T-helper 1 cell treated with Interleukin-12 subunit alpha and Interleukin-12 subunit beta and Interleukin-4 antibody, amounts not matched to agents 30 μg/mL and 1 μg/mL, for 36 hours (primary cell): Measurements from ENCODE around the gene ACADM.
"Not testable (repeated sequence)": the region's sequence is repeated elsewhere in the genome, so short reads cannot be mapped to it uniquely, and the experiment has no call there.

Experiments
- H3K27ac Mint-ChIP-seq: one replicate; pipeline ENCODE4 v1.8.0; 2021; ENCODE audit warnings: mild to moderate bottlenecking, mixed read lengths
- H3K27me3 Mint-ChIP-seq: one replicate; pipeline ENCODE4 v1.8.0; 2021; ENCODE audit warnings: low read depth, mixed read lengths
- H3K36me3 Mint-ChIP-seq: one replicate; pipeline ENCODE4 v1.8.0; 2021; ENCODE audit warnings: low read depth, mixed read lengths
- H3K4me1 Mint-ChIP-seq: one replicate; pipeline ENCODE4 v1.8.0; 2021; ENCODE audit warnings: low read depth, mixed read lengths
- H3K4me3 Mint-ChIP-seq: one replicate; pipeline ENCODE4 v1.8.0; 2021; ENCODE audit warnings: mild to moderate bottlenecking, moderate library complexity, mixed read lengths
- H3K9me3 Mint-ChIP-seq: one replicate; pipeline ENCODE4 v1.8.0; 2021; ENCODE audit warnings: mixed read lengths

Gene ACADM

GRCh38 chr1:75724472-75725022 lies at the start of gene ACADM:
Gene ACADM, plus strand, starts transcription at chr1:75724709. Its CDS starts 79 bp downstream, at chr1:75724788.
- no peaks in the 10 kb centered on the region for H3K9me3 Mint-ChIP-seq
- H3K4me1 Mint-ChIP-seq = peaks cover 20% of the 10 kb centered on the region
- H3K36me3 Mint-ChIP-seq = peaks cover 2% of the 10 kb centered on the region
- H3K27ac Mint-ChIP-seq = peak within 1 kb of the TSS; percentile 94
- no peaks in the 10 kb centered on the region for H3K27me3 Mint-ChIP-seq
- H3K4me3 Mint-ChIP-seq = peak within 1 kb of the TSS; percentile 99

DNA sequence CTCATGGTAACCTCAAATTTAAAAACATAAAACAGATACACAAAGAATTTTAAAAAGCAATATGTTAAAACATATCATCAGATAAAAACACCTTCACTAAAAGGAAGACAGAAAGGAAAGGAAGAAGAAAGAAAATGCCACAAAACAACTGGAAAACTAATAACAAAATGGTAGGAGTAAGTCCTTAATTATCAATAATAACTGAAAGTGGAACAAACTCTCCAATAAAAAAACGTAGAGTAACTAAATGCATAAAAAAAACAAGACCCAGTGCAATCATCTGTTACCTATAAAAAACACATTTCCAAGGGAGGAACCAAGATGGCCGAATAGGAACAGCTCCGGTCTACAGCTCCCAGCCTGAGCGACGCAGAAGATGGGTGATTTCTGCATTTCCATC lies 47.1 kb upstream of the ACADM start:
- H3K27ac Mint-ChIP-seq = no peak overlapping the region
- H3K27me3 Mint-ChIP-seq = no peaks in the 10 kb centered on the region

GRCh38 chr1:75677964-75678363 lies 46.5 kb upstream of the ACADM start:
- H3K4me1 Mint-ChIP-seq, H3K36me3 Mint-ChIP-seq, H3K27ac Mint-ChIP-seq: not testable (repeated sequence)

More for the DNA sequence above, 47.1 kb upstream of the ACADM start:
- Mint-ChIP-seq H3K9me3 (no peaks in the 10 kb centered on the region), H3K36me3 (no peaks in the 10 kb centered on the region), H3K4me3 (no peak overlapping the region), H3K4me1 (no peaks in the 10 kb centered on the region)

GRCh38 chr1:75690547-75690946 lies 34.0 kb upstream of the ACADM start:
- no peaks in the 10 kb centered on the region for H3K4me1 Mint-ChIP-seq
- H3K27me3 Mint-ChIP-seq = no peaks in the 10 kb centered on the region

More at GRCh38 chr1:75677964-75678363, 46.5 kb upstream of the ACADM start:
- not testable (repeated sequence) for H3K4me3 Mint-ChIP-seq, H3K9me3 Mint-ChIP-seq, H3K27me3 Mint-ChIP-seq

DNA sequence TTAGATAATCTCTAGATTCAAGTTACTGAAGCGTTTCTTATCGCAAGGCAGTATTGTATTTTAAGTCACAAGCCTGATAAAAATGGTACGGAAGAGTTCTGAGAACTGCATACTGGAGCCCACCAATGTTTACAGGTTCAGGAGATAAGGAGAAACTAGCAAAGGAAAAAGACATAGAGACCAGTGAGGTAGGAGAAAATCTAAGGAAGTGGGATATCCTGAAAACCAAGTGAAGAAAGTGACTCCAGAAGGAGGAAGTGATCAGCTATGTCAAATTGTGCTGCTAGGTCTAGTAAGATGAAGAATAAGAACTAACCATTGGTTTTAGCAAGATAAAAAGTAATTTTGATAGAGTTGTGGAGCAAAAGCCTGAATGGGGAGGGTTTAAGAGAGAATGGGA lies 31.0 kb upstream of the ACADM start:
- H3K27me3 Mint-ChIP-seq = no peaks in the 10 kb centered on the region
- H3K4me3 Mint-ChIP-seq = no peak overlapping the region
- no peaks in the 10 kb centered on the region for H3K36me3 Mint-ChIP-seq
- H3K4me1 Mint-ChIP-seq = no peaks in the 10 kb centered on the region
- no peaks in the 10 kb centered on the region for H3K9me3 Mint-ChIP-seq
- H3K27ac Mint-ChIP-seq = no peak overlapping the region

More at GRCh38 chr1:75690547-75690946, 34.0 kb upstream of the ACADM start:
- Mint-ChIP-seq H3K27ac (no peak overlapping the region), H3K36me3 (no peaks in the 10 kb centered on the region), H3K4me3 (no peak overlapping the region), H3K9me3 (no peaks in the 10 kb centered on the region)

GRCh38 chr1:75696000-75696399 lies 28.5 kb upstream of the ACADM start:
- Mint-ChIP-seq H3K27ac (no peak overlapping the region), H3K36me3 (no peaks in the 10 kb centered on the region), H3K4me3 (no peak overlapping the region), H3K9me3 (no peaks in the 10 kb centered on the region), H3K27me3 (no peaks in the 10 kb centered on the region), H3K4me1 (no peaks in the 10 kb centered on the region)

DNA sequence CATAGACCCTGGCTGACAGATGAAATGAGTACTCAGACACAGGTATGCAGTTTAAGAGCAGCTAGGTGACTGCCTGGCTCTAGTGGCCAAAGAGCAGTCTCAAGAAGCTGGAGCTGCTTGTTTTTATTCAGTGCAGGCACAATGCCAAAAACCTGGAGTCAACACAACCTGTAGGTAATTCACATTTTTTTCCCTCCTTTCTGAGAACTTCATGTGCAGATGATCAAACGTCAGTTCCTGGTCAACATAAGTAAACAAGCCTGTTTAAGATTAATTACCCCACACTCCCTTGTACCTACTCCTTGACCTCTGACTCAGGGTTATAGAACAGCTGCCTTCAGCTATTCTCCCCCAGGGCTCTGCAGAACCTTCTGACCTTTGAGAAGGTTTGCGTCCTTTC lies 17.3 kb upstream of the ACADM start:
- H3K27ac Mint-ChIP-seq = no peak overlapping the region
- H3K4me3 Mint-ChIP-seq = no peak overlapping the region
- no peaks in the 10 kb centered on the region for H3K4me1 Mint-ChIP-seq
- no peaks in the 10 kb centered on the region for H3K36me3 Mint-ChIP-seq
- no peaks in the 10 kb centered on the region for H3K9me3 Mint-ChIP-seq
- peaks cover 10% of the 10 kb centered on the region for H3K27me3 Mint-ChIP-seq

GRCh38 chr1:75708910-75709309 lies 15.6 kb upstream of the ACADM start:
- H3K4me1 Mint-ChIP-seq = no peaks in the 10 kb centered on the region

GRCh38 chr1:75710832-75711231 lies 13.7 kb upstream of the ACADM start:
- Mint-ChIP-seq H3K4me3 (no peak overlapping the region), H3K36me3 (no peaks in the 10 kb centered on the region), H3K9me3 (no peaks in the 10 kb centered on the region), H3K27me3 (peaks cover 17% of the 10 kb centered on the region), H3K27ac (no peak overlapping the region), H3K4me1 (no peaks in the 10 kb centered on the region)

More at GRCh38 chr1:75708910-75709309, 15.6 kb upstream of the ACADM start:
- no peaks in the 10 kb centered on the region for H3K36me3 Mint-ChIP-seq
- no peaks in the 10 kb centered on the region for H3K9me3 Mint-ChIP-seq
- no peak overlapping the region for H3K4me3 Mint-ChIP-seq
- peaks cover 17% of the 10 kb centered on the region for H3K27me3 Mint-ChIP-seq
- H3K27ac Mint-ChIP-seq = no peak overlapping the region

- peaks cover 21% of the 10 kb centered on the region for H3K27me3 Mint-ChIP-seq
- no peaks in the 10 kb centered on the region for H3K36me3 Mint-ChIP-seq
Observed at GRCh38 chr1:75711846-75712245, 12.7 kb upstream of the ACADM start.

GRCh38 chr1:75712306-75712705 lies 12.2 kb upstream of the ACADM start:
- Mint-ChIP-seq H3K9me3 (no peaks in the 10 kb centered on the region), H3K27ac (no peak overlapping the region), H3K4me1 (no peaks in the 10 kb centered on the region), H3K4me3 (no peak overlapping the region), H3K36me3 (no peaks in the 10 kb centered on the region), H3K27me3 (peaks cover 21% of the 10 kb centered on the region)

More at GRCh38 chr1:75711846-75712245, 12.7 kb upstream of the ACADM start:
- H3K9me3 Mint-ChIP-seq = no peaks in the 10 kb centered on the region
- H3K27ac Mint-ChIP-seq = no peak overlapping the region
- no peak overlapping the region for H3K4me3 Mint-ChIP-seq
- no peaks in the 10 kb centered on the region for H3K4me1 Mint-ChIP-seq

DNA sequence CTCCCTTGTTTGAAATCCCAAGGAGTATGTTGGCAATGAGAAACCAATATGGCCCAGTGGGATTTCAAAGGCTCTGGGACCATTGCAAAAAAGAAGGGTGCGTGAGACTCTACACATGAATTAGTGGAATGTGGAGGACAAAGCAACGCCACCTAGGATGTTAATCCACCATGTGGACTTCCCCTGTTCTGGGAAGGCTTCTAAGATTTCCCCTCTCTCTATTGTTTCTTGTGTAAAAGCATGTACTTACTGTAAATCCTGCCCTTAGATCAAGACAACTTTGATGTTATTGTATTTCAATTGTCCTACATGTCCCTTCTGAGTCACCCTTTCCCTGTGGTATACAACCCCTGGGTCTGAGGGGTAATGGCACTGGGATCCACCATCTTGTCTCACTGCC lies 4.7 kb upstream of the ACADM start:
- peaks cover 2% of the 10 kb centered on the region for H3K36me3 Mint-ChIP-seq
- H3K9me3 Mint-ChIP-seq = no peaks in the 10 kb centered on the region
- H3K27me3 Mint-ChIP-seq = peaks cover 5% of the 10 kb centered on the region
- H3K27ac Mint-ChIP-seq = no peak overlapping the region
- no peak overlapping the region for H3K4me3 Mint-ChIP-seq
- peaks cover 4% of the 10 kb centered on the region for H3K4me1 Mint-ChIP-seq

GRCh38 chr1:75720325-75720724 lies 4.2 kb upstream of the ACADM start:
- peaks cover 5% of the 10 kb centered on the region for H3K4me1 Mint-ChIP-seq
- peaks cover 5% of the 10 kb centered on the region for H3K27me3 Mint-ChIP-seq
- no peak overlapping the region for H3K27ac Mint-ChIP-seq
- H3K36me3 Mint-ChIP-seq = peaks cover 2% of the 10 kb centered on the region
- no peaks in the 10 kb centered on the region for H3K9me3 Mint-ChIP-seq
- H3K4me3 Mint-ChIP-seq = no peak overlapping the region

DNA sequence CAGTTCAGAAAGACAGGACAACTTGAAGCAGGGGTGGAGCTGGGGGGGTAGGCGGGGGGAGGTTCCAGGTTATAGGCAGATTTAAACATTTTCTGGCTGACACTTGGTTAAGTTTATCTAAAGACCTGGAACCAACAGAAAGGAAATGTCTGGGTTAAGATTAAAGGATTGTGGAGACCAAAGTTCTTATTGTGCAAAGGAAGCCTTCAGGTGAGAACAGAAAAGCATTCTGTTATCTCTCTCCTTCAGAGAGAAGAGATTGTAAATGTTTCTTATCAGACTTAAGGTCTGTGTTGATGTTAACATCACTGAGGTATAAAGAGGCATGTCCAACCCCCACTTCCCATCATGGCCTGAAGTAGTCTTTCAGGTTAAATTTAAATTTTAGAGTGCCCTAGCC lies 3.7 kb upstream of the ACADM start:
- peaks cover 5% of the 10 kb centered on the region for H3K27me3 Mint-ChIP-seq
- peaks cover 2% of the 10 kb centered on the region for H3K36me3 Mint-ChIP-seq
- no peak overlapping the region for H3K4me3 Mint-ChIP-seq
- no peak overlapping the region for H3K27ac Mint-ChIP-seq
- H3K9me3 Mint-ChIP-seq = no peaks in the 10 kb centered on the region
- H3K4me1 Mint-ChIP-seq = peaks cover 10% of the 10 kb centered on the region

GRCh38 chr1:75722246-75722645 lies 2.3 kb upstream of the ACADM start:
- not testable (repeated sequence) for H3K27me3 Mint-ChIP-seq

DNA sequence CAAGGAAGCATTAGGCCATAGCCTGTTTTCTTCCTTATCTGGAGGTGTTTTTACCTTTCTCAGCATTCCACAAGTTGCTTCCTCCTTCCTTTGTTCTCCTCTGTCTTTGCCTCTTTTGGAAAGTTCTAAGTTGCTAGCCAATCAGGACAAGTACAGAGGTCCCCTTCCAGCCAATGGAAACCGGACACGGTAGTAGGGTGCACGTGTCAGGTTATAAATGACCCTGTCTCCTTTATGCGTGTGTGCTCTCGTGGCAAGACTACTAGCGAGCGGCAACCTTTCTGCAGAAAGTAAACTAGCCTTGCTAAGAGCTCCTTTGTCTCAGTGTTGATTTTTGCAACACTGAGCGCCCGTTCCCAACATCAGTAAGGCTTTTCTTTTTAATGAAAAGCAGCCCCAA lies 1.5 kb upstream of the ACADM start:
- Mint-ChIP-seq H3K4me3 (peak overlapping the region; percentile 43), H3K9me3 (no peaks in the 10 kb centered on the region), H3K4me1 (peaks cover 20% of the 10 kb centered on the region), H3K27ac (no peak overlapping the region), H3K36me3 (peaks cover 2% of the 10 kb centered on the region), H3K27me3 (no peaks in the 10 kb centered on the region)

More at GRCh38 chr1:75722246-75722645, 2.3 kb upstream of the ACADM start:
- H3K9me3 Mint-ChIP-seq, H3K27ac Mint-ChIP-seq, H3K4me3 Mint-ChIP-seq, H3K36me3 Mint-ChIP-seq: not testable (repeated sequence)
- peaks cover 16% of the 10 kb centered on the region for H3K4me1 Mint-ChIP-seq
